NOMO-1 (cell line): ENCODE data around the gene CRYBG2.
"Not testable (repeated sequence)": the region's sequence is repeated elsewhere in the genome, so short reads cannot be mapped to it uniquely, and the experiment has no call there.

Experiments used
- DNase-seq, 2 experiments: peaks; one replicate each; lab custom pipeline; 2025; ENCODE audit not compliant: unreplicated experiment in 2 of 2; lab: John Stamatoyannopoulos, UW

CRYBG2 gene

GRCh38 chr1:26350701-26351589, 3.0 kb downstream of the CRYBG2 start:
- DNase-seq: no peak

- DNase-seq: no peak
These were observed 3.6 kb downstream of the CRYBG2 start for GRCh38 chr1:26350343-26350700.

GRCh38 chr1:26349877-26350244, 4.1 kb downstream of the CRYBG2 start:
- no peak for DNase-seq

- no peak for DNase-seq
These were observed 4.6 kb downstream of the CRYBG2 start for GRCh38 chr1:26349188-26349876.

GRCh38 chr1:26346274-26347033, 7.5 kb downstream of the CRYBG2 start:
- DNase-seq: peak in 1 of 2 experiments; percentile 14

GRCh38 chr1:26345718-26346117, 8.2 kb downstream of the CRYBG2 start:
- DNase-seq: no peak

GRCh38 chr1:26344147-26344920, 9.6 kb downstream of the CRYBG2 start:
- DNase-seq: no peak

- no peak for DNase-seq
These were observed 13.9 kb downstream of the CRYBG2 start for GRCh38 chr1:26340047-26340481.

- DNase-seq: no peak
These were observed 15.3 kb downstream of the CRYBG2 start for GRCh38 chr1:26338670-26339069.

- DNase-seq: no peak
These were observed 16.3 kb downstream of the CRYBG2 start for GRCh38 chr1:26337625-26338024.

- DNase-seq: no peak
These were observed 16.8 kb downstream of the CRYBG2 start for GRCh38 chr1:26337206-26337535.

GRCh38 chr1:26336477-26337205, 17.3 kb downstream of the CRYBG2 start:
- DNase-seq: peak; percentile 50 to 73

GRCh38 chr1:26335774-26336476, 18.0 kb downstream of the CRYBG2 start:
- DNase-seq: peak; percentile 47 to 63

- peak in 1 of 2 experiments; percentile 21 for DNase-seq
These were observed 20.6 kb downstream of the CRYBG2 start for GRCh38 chr1:26333312-26333711.

GRCh38 chr1:26330276-26330675, 23.7 kb downstream of the CRYBG2 start:
- no peak for DNase-seq

- not testable (repeated sequence) for DNase-seq
These were observed 24.6 kb downstream of the CRYBG2 start for GRCh38 chr1:26329380-26329779.

- no peak for DNase-seq
These were observed 25.3 kb downstream of the CRYBG2 start for GRCh38 chr1:26328597-26328996.

GRCh38 chr1:26327956-26328362, 26.0 kb downstream of the CRYBG2 start:
- DNase-seq: no peak

- no peak for DNase-seq
These were observed 29.4 kb downstream of the CRYBG2 start for GRCh38 chr1:26324550-26324949.
